Activated CD4-positive, alpha-beta T cell treated with anti-CD3 and anti-CD28 coated beads, Interleukin-2, amount 50 U/mL, for 4 hours (primary cell): ENCODE results near the gene KSR2.
A peak's percentile ranks its signal among the peaks of the same experiment; 100 is the strongest.
"Not testable (repeated sequence)": the region's sequence is repeated elsewhere in the genome, so short reads cannot be mapped to it uniquely, and the experiment has no call there.

ENCODE experiments used
- DNase-seq, 2 experiments: peaks; one replicate each; pipeline ENCODE4 v3.0.0-alpha.2; 2020

Gene KSR2

DNA sequence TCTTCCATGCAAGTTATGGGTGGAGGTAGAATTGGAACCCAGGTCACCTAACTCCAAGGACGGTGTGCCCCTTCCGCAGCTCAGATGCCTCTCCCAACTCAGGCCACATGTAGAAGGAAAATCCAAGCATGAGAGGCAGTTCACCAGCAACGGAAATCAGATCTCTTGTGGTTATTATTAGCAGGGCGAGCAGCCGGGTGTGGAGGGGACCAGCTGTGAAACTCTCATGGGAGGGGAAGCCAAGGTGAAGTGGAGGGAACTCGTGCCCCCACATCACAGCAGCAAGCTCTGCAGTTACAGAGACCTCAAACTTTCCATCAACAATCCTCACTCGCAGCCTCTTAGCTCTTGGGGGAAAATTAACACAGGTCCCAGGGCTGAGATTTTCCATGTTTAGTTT is 79.7 kb downstream of the KSR2 start:
- DNase-seq = no peak

DNA sequence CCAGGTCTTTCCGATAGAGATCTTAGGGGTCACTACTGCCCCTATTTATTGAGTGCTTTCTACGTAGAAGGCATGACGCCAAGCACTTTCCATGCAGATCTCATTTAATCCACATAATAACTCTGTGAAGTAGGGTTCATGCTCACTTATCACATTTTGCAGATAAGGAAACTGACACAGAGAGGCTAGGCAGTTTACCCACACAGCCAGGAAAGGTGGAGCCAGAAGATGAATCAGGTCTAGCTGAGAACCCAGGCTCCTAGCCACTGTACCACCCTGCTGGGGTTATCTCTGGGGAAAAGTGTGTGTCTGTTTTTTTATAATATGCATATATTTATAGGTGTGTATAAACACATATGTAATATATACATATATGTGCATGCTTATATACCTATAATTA is 83.6 kb downstream of the KSR2 start:
- no peak for DNase-seq

DNA sequence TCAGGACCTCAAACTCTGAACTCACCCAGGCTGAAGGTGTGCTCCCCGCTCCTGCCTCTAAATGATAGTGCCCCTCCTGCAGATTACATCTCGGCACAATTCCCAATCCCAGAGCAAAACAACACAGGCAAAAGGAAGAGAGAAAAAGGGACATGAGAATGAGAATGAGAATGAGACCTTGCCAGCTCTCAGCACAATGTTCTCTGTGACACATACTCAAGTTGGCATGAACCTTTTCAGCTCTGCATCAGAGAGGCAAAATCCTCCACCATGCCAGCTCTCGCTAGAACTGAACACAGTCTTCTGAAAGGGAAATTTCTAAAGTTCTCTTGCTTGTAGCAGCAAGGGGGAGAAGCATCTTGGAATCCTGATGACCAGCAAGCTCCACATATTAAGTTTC is 84.6 kb downstream of the KSR2 start:
- no peak for DNase-seq

DNA sequence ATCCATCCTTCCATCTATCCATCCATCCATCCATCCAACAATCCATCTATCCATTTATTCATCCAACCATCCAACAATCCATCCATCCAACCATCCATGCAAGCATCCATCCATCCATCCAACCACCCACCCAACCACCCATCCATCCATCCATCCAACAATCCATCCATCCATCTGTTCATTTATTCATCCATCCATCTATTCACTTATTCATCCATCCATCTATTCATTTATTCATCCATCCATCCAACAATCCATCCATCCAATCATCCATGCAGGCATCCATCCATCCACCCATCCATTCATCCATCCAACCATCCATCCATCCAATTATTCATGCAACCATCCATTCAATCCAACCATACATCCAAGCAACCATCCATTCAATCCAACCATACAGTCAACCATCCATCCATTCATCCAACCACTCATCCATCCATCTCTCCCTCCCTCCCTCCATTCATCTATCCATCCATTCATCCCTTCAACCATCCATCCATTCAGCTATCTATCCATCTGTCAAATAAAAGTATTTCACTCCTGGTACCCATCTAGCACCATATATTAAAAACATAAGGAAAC is 86.1 kb downstream of the KSR2 start:
- DNase-seq = no peak

DNA sequence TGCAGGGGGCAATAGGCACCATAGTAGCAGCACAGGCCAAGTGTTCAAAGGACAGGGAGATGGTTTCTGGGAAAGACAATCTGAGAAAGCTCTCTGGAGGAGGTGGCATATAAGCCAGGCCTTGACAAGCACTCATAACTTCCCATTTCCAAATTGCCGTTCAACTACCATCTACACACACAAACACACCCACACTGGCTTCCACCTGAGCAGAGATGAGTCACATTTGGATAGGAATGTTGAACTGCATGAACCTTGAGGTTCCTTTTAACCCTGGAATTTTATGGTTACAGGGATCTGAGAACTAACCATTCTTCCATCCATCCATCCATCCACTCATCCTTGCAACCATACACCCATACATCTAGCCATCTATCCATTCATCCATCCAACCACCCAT is 86.6 kb downstream of the KSR2 start:
- no peak for DNase-seq

DNA sequence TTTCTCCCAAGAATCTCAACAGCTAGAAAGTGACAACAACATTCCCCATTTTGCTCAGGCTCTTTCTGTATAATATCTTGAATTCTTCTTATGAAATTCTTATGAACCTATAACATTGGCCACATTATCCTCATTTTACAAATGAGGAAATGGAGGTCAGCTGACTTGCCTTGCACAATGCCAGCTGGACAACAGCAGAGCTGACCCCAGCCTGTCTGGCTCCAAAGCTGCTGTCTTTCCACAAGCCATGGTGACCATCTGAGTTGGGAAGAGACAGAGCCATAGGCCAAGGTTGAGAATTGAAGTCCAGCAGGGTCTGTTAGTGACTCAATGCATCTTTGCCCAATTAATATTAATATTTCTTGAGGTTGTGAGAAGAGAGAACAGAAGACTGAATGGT is 87.3 kb downstream of the KSR2 start:
- no peak for DNase-seq

DNA sequence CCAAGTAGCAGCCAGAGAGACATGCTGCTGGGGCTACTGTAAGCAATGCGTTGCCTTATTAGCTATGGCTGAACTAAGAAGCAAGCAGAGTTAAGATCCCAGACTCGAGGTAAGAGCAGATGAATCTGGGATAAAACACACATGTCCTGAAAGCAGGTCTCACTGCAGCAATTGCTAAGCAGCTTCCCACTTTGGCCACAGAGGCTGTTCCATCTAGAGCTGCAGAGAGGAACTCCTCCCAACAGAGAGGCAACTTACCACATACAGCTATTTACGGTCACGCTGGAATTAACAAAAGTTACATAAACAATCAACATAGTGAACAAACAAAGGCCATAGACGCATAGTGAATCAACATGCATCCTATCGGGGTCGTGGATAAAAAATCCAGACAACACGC is 90.2 kb downstream of the KSR2 start:
- no peak for DNase-seq

DNA sequence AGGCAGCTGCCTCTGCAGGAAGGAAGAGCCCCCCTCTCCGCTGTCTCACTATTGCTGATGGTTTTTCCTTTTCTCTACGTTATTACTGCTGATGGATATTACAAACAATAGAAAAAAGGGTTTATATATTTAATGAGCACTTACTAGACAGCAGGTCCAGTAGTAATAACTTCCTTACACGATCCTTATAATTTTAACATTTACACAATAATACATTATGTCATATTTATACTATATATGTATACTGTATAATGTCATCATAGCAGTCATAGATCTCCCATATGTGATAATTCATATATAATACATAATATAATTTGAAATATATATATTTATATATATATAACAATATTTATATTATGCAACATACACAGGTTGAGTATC is 92.4 kb downstream of the KSR2 start:
- no peak for DNase-seq

DNA sequence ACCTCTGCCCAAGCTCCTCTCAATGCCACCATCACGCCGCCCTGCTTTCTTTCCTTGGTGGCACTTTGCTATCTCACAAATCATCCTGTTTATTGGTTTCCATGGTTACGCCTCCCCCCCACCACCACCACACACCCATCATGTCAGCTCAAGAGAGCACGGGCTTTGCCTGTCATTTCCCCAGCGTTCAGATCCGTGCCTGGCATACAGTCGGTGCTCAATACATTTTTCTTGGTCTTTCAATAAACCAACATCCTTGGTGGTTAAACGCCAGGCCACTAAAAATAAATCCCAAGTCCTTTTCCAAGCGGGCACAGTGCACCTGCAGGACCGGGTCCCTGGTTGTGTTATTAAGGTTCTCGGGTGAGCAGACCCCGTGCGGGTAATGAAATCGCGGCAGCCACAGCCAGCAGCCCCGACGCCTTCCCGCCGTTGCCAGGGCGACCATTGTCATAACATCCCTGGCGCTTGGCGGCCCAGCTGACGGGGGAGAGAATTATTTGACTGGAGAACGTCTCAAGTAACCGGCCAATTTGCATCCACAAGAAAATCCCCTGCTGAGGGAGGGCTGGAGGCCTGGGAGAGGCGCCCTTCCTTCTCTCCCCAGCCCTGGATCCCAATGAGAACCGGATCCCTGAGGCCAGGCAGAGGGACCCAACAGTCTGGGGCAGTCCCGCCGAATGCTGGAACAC is 92.9 kb downstream of the KSR2 start:
- peak; percentile 3 to 7 for DNase-seq

DNA sequence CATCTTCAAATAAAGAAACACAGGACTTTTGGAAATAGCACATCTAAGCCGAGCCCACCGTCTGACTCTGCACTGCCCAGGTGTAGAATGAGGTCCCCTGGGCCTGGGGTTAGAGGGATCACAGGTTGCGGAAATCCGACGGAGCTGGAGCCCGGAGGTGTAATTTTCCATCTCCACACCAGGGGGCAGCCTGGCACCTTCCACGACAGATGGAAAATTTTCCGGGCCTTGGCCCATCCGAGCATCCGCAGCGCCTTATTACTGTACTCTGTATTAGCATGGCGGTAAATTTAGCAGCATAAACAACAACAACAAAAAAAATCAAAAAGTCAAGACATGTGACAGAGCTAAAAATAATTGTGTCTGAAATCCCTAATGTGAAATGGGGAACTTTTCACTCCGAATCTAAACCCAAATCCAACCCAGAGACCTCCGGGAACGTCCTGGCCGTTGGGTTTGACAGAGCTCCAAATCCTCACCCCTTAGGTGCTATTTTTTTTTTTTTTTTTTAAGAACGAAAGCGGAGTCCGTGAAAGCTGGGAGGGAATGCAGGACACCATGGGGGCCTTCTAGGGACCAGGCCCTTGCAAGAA is 93.9 kb downstream of the KSR2 start:
- peak; percentile 55 to 59 for DNase-seq

DNA sequence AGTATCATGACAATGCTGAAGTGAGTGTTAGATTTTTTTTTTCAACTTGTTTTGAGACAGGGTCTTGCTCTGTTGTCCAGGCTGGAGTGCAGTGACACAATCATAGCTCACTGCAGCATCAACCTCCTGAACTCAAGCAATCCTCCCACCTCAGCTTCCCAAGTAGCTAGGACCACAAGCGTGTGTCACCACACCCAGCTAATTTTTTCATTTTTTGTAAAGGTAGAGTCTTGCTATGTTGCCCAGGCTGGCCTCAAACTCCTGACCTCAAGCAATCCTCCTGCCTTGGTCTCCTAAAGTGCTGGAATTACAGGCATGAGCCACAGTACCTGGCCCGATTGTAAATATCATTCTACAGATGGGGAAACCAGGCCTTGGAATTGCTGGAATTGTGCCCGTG is 94.6 kb downstream of the KSR2 start:
- not testable (repeated sequence) for DNase-seq

DNA sequence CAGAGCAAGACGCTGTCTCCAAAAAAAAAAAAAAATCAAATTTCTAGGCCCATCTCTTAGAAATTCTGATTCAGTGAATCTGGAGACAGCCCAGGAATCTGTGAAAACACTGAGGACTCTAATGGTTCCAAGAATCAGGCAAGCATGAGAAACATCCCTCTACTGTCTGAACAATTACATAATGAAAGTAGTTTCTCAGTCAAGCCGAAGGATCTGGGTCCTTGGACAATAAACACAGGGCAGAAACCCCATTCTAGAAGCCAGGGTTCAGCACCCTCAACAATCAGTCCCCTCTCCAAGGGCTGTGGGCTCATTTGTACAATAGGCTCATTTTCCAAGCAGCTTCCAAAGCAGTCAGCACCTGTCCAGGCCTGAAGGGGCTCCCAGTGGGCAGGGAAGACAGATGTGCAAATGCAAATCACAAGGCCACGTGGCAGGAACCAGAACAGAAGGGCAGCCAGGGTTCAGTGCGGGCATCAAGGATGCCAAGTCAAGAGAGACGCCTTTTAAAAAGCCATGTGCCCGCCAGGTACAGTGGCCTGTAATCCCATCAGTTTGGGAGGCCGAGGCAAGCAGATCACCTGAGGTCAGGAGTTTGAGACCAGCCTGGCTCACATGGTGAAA is 96.1 kb downstream of the KSR2 start:
- DNase-seq = no peak

DNA sequence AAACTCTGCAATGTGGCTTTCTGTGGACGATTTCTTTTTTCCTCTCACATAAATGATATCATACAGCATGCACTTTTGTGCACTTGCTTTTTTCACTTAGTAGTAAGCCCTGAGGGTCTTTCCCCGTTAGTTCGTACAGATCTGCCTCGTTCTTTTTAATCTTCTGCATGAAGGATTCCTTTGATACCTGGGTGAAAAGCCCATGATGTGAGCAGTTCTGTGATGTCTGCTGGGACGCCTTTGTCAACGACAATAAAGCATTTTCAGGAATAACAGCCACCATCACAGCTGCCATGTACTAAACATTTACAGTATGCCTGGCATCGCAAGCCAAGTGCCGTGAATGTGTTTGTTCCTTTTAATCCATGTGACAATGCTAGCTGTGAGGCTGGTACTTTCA is 99.2 kb downstream of the KSR2 start:
- DNase-seq = no peak

DNA sequence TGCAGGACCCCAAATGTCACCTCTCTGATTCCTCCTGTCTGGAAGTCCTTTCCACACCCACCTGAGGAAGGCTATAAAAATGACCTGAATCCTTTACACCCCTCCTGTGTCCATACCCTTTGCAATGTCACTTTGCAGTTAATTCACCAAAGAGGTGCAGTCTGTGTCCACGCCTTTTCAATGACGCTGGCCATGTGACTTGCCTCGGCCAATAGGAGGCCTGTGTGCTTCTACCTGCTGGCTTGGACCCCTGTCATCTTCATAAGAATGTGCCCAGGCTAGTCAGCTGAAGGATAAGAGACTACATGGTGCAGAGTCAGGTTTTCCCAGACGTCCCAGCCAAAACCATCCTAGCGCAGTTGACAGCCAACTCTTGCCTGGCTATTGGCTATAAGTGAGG is 101.4 kb downstream of the KSR2 start:
- DNase-seq = no peak

DNA sequence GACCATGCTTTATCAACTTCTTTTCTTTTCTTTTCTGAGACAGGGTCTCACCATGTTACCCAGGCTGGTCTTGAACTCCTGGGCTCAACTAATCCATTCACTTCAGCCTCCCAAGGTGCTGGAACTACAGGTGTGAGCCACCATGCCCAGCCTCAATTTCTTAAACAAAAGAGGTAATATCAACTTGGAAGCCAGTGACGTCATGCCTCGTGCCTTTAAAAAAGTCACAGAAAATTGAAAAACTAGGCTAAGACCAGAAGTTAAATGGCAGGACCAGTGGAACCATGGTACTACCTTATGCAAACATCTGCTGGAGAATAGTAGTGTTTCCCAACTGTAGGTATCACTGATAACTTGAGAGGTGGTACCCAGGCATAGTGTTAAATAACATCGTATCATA is 103.3 kb downstream of the KSR2 start:
- no peak for DNase-seq

DNA sequence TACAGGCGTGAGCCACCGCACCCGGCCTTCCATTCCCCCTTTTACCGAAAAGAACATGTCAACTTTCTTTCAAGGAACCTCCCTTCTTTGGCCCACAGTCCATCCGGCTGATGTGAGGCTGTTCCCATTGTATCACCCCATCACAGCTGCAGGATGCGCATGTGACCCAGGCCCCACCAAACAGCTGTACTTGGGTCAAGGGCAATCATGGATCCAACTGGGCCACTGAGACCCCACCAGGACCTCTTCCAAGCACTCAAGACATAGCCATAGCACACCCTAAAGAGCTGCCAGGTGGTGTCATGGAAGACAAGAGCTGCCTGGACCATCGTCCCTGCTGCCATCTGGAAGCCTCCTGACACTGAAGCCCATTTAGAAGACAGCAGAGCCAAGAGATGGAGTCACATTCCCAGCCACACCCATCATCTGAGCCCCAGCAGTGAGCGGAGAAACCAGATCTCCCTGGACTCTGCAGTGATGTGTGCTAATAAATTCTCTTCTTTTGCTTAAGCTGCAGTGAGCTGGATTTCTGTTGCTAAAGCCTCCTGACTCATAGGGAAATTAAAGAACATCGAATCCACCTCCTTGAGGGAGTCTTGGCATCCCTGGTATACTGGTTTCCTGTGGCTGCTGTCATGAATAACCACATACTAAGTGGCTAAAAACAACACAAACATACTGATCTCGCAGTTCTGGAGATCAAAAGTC is 105.6 kb downstream of the KSR2 start:
- DNase-seq = no peak

DNA sequence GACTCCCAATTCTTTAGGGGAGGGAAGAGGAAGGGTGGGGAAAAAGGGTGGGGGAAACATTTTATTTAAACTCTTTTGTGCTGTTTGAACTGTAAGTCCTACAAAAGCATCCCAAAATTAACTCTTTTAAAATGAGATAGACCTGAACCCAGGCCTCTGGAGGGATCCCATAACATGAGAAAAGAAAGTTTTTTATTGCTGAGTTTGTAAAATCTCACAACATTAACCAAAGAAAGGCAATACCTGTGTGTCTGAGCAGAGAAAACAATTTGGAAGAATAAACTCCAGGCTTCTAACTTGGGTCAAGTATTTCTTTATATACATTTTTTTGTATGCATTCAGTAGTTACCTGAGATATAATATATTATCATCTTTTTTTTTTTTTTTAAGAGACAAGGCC is 107.1 kb downstream of the KSR2 start:
- DNase-seq = no peak

DNA sequence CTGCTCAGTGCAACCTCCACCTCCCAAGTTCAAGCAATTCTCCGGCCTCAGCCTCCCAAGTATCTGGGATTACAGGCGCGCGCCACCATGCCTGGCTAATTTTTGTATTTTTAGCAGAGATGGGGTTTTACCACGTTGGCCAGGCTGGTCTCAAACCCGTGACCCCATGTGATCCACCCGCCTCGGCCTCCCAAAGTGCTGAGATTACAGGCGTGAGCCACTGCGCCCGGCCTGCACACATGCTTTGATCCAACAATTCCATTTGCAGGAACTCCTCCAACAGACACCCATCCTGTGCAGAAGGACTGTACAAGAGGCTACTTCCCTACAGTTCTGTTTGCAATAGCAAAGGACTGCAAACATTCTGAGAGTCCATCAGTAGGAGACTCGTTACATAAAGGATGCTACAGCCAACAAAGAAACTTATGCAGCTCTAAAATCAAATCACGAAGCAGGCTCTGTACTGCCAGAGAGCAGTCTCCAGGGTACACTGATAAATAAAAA is 108.0 kb downstream of the KSR2 start:
- DNase-seq = not testable (repeated sequence)

DNA sequence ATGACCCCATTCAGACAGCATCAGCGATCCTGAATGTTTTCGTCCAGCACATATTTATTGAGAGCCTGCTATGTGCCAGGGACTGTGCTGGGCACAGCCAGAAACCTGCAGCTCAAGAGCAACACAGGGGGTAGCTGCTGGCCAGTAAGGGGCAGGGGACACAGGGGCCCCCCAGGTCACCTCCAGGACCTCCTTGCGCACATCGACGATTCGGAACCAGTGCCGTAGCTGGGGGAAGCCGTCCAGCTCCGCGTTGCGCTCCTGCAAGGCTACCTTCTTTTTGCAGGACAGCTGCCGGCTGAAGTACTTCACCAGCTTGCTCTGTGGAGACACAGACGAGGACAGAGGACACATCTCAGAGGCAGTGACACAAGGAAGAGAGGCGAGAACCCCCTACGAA is 108.7 kb downstream of the KSR2 start:
- no peak for DNase-seq

DNA sequence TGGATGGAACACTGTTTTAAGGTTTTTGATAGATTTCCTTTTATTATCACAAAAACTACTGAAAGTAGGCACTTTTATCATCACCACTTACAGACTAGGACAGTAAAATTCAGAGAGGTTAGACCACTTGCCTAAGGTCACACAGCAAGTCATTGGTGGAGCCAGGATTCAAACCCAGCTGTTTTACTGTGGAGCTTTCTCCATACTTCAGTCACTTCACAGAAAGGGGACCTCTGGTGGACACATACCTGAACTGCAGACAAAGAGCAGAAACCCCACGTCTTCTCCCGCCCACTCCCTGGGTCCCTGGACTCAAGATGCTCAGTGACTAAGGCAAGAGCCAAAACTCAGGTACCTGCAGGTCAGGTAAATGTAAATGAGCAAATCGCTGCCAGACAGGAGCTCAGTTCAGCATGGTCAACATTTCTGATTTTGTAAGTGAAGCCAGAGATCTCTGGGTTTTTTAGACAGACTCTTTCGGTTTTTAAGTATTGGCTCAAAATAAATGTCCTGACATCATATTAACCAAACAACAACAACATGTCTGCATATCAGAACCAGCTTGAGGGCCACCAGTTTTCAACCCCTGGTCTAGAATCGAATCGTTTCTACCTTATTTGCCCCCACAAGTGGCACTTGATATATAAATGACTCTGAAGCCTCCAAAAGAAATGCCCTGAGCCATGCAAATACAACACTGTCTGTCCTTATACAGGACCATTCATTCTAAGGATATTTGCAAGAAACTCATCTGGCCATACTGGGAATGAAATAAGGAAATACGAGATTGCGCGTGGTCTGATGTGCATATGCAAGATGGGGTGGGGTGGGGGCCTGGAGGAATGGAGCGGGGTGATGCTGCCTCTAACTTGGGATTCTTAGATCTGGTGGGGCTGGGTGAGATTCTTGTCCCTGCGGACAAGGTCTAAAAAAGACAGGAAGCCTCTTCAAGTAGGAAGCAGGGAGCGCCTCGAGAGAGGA is 110.9 kb downstream of the KSR2 start:
- peak; percentile 48 to 49 for DNase-seq

DNA sequence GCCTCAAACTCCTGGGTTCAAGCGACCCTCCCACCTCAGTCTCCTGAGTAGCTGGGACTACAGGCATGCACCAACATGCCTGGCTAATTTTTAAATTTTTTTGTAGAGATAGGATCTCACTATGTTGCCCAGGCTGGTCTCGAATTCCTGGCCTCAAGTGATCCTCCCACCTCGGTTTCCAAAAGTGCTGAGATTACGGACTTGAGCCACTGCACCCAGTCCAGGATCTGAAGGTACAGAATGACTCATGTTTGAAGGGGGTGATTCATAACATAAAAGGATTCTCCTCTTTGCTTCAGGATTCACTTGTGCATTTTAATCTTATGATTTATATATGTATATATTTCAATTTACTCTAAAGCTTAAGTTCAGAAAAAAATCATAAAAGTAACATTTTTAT is 111.7 kb downstream of the KSR2 start:
- not testable (repeated sequence) for DNase-seq

DNA sequence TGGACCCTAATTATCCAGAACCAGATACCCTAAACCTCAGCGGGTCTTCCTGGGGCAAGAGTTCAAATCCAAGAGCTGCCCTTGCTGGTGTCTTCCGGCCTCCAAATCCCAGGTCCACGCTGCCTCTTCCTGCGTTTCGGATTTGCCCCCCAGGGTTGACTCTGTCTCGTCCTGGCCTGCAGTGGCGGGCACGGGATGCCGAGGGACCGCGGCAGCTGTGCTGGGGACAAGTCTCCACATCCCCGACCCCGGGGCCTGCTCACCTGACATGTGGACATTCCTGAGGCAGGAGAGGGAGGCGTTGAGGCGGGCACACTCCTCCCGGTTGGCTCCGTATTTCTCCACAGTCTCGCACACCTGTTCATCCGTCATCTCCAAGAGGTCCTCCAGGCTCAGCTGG is 113.6 kb downstream of the KSR2 start:
- DNase-seq = no peak
